GM19240 (cell line): ENCODE results near the gene HNRNPLL.
"Not testable (repeated sequence)": the region's sequence is repeated elsewhere in the genome, so short reads cannot be mapped to it uniquely, and the experiment has no call there.

Source experiments
- DNase-seq: peaks from one replicate; pipeline ENCODE4 v3.0.0; 2011; ENCODE audit warnings: low spot score; ENCODE audit not compliant: insufficient read length

Gene HNRNPLL

GRCh38 chr2:38619458-38620164 lies 16.9 kb upstream of the HNRNPLL start:
- DNase-seq, result no peak

GRCh38 chr2:38617301-38617700 lies 14.6 kb upstream of the HNRNPLL start:
- no peak for DNase-seq

- no peak for DNase-seq
Observed at GRCh38 chr2:38615237-38615636, 12.5 kb upstream of the HNRNPLL start.

DNA sequence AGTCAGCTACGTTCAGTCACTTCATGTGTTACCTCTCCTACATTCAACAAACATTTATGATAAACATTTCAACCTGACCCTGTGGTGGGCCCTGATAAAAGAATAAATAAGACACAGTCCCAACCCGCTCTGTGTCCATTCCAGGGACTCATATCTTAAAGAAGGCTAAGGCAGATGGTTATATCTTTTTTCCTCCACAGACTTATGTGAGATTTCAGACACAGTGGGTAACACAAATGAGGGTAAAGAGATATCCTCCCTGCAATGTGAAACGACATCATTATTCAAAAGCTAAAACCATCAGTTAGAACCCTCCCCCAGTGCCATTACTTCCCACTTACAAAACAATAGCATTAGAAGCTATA lies 11.1 kb upstream of the HNRNPLL start:
- DNase-seq, result no peak

DNA sequence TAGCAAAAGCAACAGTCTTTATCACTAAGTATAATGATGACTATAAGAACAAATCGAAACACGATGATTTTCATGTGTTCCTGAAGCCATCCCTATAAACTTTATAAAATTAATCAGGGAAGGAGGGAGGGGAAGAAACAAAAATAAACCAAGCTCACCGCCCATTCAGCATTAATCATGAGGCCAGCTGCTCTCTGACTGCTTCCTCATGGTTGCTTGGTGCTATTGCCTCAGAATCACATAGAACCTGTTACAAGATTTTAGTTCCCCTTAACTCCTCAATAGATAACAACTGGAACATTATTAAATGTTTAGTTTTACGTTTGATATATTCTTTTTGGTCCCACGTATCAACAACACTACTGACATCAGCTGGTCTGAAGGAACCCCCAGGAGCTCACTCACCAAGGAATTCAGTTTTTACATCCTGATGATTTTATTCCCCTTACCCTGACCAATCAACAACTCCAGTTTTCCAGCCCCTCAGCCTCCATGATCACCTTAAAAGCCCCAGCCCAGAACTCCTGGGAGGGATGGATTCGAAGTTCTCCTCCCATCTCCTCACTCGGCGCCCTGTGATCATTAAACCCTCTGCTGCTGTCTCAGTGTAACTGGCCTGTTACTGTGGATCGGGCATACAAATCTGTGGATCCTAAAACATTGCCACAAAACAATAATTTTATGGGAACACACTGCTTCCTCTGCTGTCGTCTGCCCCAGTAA lies 10.6 kb upstream of the HNRNPLL start:
- no peak for DNase-seq

DNA sequence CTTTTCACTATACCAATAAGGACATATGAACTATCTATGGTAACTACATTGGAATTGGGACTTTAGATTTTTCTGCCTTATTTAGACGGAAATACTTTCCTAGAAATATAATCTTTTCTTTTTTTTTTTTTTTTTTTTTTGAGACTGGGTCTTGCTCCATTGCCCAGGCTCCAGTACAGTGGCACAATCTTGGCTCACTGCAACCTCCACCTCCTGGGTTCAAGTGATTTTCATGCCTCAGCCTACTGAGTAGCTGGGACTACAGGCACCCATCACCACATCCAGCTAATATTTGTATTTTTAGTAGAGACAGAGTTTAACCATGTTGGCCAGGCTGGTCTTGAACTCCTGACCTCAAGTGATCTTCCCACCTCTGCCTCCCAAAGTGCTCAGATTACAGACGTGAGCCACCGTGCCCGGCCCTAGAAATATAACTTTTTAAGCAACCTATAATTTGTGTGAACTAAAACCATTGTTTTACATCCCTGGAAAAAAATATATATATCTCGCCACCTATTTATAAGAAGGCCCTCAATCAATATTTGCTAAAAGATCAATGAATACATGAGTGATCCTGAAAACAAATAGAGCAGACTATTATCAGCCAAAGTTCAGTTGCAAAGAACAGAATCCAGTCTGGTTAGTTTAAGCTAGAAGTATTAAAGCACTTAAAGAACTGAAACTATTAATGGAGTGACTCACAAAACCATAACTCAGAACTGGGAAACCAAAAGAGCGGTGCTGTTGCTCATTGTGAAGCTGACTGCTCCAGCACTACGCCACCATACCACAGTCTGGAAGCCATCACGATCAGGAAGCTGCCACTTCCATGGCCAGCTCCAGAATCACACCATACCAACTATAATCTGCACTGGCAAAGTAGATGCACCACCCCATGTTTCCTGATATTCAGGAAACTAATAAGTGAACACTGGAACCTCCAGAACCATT lies 8.4 kb upstream of the HNRNPLL start:
- no peak for DNase-seq

DNA sequence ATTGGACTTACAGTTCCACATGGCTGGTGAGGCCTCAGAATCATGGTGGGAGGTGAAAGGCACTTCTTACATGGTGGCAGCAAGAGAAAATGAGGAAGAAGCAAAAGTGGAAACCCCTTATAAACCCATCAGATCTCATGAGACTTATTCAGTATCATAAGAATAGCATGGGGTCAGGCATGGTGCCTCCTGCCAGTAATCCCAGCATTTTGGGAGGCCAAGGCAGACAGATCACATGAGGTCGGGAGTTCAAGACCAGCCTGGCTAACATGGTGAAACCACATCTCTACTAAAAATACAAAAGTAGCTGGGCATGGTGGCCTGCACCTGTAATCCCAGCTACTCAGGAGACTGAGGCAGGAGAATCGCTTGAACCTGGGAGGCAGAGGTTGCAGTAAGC lies 6.5 kb upstream of the HNRNPLL start:
- DNase-seq, result not testable (repeated sequence)

- DNase-seq, result no peak
Observed at GRCh38 chr2:38608755-38609154, 6.0 kb upstream of the HNRNPLL start.

DNA sequence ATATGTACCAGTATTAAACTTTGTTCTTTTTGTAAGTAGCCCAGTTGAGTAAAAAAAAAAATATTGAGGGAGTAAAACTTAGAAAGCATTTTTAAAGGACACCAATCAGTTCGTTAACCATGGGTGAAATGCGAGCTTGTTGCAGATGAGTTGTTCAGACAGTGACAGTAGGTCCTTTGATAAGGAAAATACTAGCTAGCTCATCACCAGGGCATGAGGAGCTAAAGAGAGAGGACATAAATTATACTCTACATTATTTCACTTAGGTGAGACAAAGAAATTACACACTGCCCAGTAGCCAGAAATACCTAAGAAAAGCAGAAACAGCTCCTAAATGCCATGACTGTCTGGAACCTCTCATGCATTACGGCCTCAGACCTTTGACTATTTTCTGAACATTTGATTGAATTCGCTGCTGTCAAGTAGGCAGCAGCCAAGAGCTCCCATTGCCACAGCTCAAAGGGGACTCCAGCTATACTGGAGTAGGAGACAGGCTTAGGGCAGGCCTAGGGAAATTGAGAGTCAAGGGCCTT lies 2.6 kb upstream of the HNRNPLL start:
- no peak for DNase-seq

GRCh38 chr2:38603402-38604290 lies 918 bp upstream of the HNRNPLL start:
- no peak for DNase-seq

GRCh38 chr2:38602136-38602731 lies 494 bp downstream of the HNRNPLL start:
- no peak for DNase-seq

- no peak for DNase-seq
Observed at GRCh38 chr2:38601463-38602135, 1.1 kb downstream of the HNRNPLL start.

DNA sequence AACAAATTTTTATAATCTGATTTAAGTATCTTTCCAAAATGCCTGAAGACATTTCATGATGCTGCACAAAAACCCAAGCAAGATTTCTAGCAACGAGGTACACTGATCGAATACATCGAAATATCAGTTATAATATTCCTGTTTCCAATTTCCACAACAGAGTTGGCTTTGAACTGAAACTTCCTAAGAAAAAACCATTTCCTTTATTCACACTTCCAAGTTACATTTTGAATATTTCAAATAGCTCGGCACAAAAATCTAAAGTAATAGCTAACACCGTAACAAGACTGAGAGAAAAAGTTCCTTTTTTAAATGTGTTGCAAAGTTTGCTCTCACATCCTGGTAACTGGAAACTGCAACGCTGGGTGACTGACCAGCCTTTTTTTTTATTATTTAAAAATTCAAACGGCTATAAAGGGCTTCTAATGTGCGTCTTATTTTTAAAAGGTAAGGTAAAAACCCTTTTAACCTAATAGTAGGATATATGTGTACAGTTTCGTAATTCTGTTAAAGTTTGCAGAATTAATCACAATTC lies 1.7 kb downstream of the HNRNPLL start:
- DNase-seq, result no peak

GRCh38 chr2:38600242-38600891 lies 2.4 kb downstream of the HNRNPLL start:
- no peak for DNase-seq

GRCh38 chr2:38599706-38600105 lies 3.0 kb downstream of the HNRNPLL start:
- no peak for DNase-seq

DNA sequence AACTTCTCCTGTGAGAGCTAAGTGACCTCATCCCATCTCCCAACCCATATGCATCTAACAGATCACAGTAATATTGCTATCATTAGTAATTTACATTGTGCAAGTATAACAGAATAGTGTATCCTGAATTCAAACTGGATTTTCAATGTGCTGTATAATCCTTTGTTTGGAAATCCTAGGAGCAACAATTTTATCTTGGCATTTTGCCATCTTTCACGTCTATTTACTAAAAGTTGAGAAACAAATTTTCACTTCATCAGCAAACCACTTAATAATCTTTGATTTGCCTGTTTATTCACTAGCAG lies 3.8 kb downstream of the HNRNPLL start:
- no peak for DNase-seq

DNA sequence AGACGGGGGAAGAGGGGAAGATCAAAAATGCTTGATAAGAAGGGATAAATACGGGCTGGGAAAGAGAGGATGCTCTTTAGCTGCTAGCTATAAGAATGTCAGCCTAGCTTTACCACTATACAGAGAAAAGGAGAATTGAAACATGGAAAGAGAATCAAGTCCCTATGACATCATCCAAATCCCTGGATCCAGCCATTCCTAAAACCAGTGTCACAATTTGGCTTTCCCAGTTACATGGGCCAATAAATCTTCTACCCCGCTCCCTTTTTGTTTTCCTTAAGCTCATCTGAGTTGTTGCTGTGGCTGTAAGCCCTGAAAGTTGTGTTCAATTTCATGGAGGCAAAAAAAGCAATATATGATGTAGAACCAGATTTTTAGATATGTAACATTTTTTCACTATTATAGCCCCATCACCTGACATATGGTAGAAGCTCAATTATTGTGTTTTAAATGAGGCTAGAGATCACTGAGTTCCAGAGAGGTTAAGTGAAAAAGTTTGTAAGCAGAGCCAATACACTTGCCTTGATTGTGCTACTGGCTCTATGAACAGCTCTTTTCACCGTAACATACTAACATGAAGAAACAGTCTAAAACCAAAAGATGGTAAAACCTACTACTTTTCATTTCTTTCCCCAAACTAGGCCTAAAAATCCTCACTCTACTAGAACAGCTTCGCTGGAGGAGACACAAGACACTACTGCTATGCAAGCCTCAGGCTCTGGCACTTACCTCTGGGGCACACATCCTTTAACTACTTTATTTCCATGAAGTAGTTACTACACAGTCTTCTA lies 4.3 kb downstream of the HNRNPLL start:
- no peak for DNase-seq

GRCh38 chr2:38597115-38597514 lies 5.6 kb downstream of the HNRNPLL start:
- DNase-seq, result no peak
